ENCODE results near the gene ACOD1. TPM values are rescaled to one million over a fixed set of nuclear protein-coding genes. Genes with fewer than 3 reads are reported as not detected.
"Not testable (repeated sequence)": the region's sequence is repeated elsewhere in the genome, so short reads cannot be mapped to it uniquely, and the experiment has no call there.

Gene ACOD1
- total RNA-seq: not detected
- long read RNA-seq, donor 1: 0 reads
- long read RNA-seq, donor 2: 0 reads

DNA sequence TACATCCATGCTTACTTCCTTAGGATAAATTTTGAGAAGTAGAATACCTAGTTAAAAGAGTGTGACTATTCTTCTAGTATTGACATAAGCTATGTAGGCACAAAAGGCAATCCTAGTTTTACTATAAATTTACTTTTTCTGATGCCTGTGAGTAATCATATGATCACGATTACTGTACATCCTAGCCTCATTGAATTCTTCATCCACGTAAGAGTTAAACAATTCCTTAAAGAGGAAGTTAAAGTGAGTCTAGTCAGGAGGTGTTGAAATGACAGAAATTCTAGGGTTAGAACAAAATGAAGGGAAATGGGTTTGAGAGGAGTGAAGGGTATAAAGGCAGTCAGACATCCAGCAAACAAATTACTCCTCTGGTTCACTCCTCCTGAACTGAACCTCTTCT lies at the start of gene ACOD1:
Gene ACOD1, plus strand, starts transcription at position 363 of the 400 bp plus-strand sequence. CDS start 48 bp downstream, outside the sequence.
- no peaks in the 10 kb centered on the region for H3K9me3 ChIP-seq
- no peak within 1 kb of the TSS for H3K4me3 ChIP-seq
- TF ChIP-seq, protein P1, sequence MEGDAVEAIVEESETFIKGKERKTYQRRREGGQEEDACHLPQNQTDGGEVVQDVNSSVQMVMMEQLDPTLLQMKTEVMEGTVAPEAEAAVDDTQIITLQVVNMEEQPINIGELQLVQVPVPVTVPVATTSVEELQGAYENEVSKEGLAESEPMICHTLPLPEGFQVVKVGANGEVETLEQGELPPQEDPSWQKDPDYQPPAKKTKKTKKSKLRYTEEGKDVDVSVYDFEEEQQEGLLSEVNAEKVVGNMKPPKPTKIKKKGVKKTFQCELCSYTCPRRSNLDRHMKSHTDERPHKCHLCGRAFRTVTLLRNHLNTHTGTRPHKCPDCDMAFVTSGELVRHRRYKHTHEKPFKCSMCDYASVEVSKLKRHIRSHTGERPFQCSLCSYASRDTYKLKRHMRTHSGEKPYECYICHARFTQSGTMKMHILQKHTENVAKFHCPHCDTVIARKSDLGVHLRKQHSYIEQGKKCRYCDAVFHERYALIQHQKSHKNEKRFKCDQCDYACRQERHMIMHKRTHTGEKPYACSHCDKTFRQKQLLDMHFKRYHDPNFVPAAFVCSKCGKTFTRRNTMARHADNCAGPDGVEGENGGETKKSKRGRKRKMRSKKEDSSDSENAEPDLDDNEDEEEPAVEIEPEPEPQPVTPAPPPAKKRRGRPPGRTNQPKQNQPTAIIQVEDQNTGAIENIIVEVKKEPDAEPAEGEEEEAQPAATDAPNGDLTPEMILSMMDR (IDR thresholded peaks at IDR 0.05): no peak
- no peaks in the 10 kb centered on the region for H3K4me1 ChIP-seq (ENCODE audit: low read depth)
- intact Hi-C loops (cut with DNase I, micrococcal nuclease): no loop called here
- ATAC-seq (no peak), DNase-seq (no peak)
- H3K36me3 ChIP-seq (ENCODE audit: low read depth): no peaks in the 10 kb centered on the region

DNA sequence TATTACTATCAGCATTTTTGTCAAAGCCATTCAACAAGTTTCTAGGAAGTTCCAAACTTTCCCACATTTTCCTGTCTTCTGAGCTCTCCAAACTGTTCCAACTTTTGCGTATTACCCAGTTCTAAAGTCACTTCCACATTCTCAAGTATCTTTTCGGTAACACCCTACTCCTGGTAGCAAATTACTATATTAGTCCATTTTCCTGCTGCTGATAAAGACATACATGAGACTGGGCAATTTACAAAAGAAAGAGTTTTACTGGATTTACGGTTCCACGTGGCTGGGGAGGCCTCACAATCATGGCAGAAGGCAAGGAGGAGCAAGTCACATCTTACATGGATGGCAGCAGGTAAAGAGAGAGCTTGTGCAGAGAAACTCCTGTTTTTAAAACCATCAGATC lies 49.2 kb upstream of the ACOD1 start:
- DNase-seq; H3K9me3 ChIP-seq; H3K4me1 ChIP-seq (ENCODE audit: low read depth); intact Hi-C loops (cut with DNase I, micrococcal nuclease); H3K4me3 ChIP-seq; H3K36me3 ChIP-seq (ENCODE audit: low read depth); ATAC-seq: not testable (repeated sequence)

DNA sequence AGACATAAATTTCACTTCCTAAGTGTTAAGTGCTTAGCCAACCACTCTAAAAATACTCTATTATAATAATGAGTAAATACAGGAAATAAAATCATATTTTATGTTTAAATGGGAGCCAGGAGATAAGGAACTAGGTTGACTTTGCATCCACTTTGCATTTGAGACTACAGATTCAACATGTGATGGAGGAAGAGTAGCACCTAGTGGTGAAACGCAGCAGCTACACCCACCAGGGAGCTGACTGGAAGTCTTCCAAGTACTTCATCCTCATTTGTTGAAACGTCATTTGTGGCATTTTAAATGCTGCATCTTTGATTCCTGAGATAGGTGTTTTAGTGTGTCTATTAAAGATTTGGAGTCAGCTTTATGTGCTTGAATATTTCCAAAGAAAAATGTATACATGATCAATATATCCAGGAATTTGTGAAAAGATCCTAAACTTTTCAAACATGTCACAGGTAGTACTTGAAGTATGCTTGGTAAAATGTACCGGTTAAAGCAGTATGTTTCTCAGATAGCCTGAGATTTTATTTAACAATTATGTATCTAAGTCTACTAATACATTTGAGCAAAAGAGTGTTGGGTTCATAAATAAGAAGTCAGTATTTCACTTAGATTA lies 44.7 kb upstream of the ACOD1 start:
- Histone ChIP-seq H3K4me3 (no peak overlapping the region), H3K4me1 (ENCODE audit: low read depth) (no peaks in the 10 kb centered on the region), H3K9me3 (peaks cover 6% of the 10 kb centered on the region), H3K36me3 (ENCODE audit: low read depth) (no peaks in the 10 kb centered on the region)
- DNase-seq (peak in 2 of 3 donors; percentile 63 to 81), ATAC-seq (peak; percentile 93)
- TF ChIP-seq, protein P1 (IDR thresholded peaks at IDR 0.05): peak; percentile 90
- intact Hi-C loops (cut with DNase I, micrococcal nuclease): loop anchor here (5.0 to 10.0 kb wide), 3 partner anchors 239 to 1026 kb away; no protein-coding TSS in a partner anchor

DNA sequence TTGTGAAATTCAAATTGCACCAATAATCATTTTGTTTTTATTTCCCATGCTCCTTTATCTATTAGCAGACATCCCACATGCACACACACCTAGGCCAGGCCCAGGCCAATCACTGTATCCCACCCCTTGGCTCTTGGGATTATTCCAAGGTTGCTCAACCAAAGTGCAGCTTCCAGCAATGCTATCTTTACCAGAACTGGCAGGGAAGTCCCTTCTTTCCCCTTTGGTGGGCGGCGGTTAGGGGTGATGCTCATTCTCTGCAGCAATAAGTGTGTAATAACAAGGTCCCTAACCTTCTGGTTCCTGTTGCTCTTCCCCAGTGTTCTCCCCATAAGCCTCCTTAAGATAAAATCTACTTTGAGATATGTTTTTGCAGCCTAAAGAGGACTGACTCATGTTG lies 43.8 kb upstream of the ACOD1 start:
- TF ChIP-seq, protein P1 (IDR thresholded peaks at IDR 0.05): no peak
- ATAC-seq (no peak), DNase-seq (no peak)
- Histone ChIP-seq H3K9me3 (no peaks in the 10 kb centered on the region), H3K4me1 (ENCODE audit: low read depth) (no peaks in the 10 kb centered on the region), H3K4me3 (no peak overlapping the region), H3K36me3 (ENCODE audit: low read depth) (no peaks in the 10 kb centered on the region)
- intact Hi-C loops (cut with DNase I, micrococcal nuclease): loop anchor here (5.0 to 10.0 kb wide), 3 partner anchors 240 to 1027 kb away; no protein-coding TSS in a partner anchor

DNA sequence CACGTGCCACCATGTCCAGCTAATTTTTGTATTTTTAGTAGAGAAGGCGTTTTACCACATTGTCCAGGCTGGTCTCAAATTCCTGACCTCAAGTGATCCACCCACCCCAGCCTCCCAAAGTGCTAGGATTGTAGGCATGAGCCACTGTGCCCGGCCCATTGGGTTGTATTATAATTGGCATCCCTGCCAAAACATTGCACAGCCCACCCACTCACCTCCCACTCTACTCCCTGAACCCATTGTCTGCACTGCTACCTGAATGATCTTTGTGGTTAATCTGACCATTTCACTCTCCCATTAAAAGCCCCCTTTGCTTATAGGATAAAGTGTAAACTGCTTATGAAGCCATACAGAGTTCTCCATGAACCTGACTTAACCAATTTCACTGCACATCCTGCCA lies 35.8 kb upstream of the ACOD1 start:
- TF ChIP-seq, protein P1 (IDR thresholded peaks at IDR 0.05): no peak
- H3K36me3 ChIP-seq (ENCODE audit: low read depth): no peaks in the 10 kb centered on the region
- DNase-seq (no peak), ATAC-seq (no peak)
- intact Hi-C loops (cut with DNase I, micrococcal nuclease): no loop called here
- no peaks in the 10 kb centered on the region for H3K4me1 ChIP-seq (ENCODE audit: low read depth)
- no peak overlapping the region for H3K4me3 ChIP-seq
- H3K9me3 ChIP-seq: no peaks in the 10 kb centered on the region

DNA sequence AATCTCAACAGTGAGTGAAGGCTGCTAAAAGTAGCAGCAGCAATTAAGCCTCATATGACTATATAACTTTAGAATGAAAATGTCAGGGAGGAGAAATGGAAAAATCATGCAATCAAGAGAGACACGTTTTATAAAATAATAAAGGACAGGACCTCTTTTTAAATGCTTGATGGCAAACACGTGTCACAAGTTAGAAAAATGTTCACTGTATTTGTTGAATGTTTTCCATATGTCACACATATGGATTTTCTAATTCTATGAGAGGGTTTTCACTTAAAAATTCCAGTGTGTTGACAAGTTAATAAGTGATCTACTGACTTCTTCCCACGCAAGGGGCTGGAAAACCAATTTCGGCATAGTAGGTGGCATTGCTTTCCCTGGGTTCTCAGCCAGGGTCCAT lies 34.4 kb upstream of the ACOD1 start:
- intact Hi-C loops (cut with DNase I, micrococcal nuclease): no loop called here
- ATAC-seq (no peak), DNase-seq (no peak)
- no peaks in the 10 kb centered on the region for H3K4me1 ChIP-seq (ENCODE audit: low read depth)
- H3K36me3 ChIP-seq (ENCODE audit: low read depth): no peaks in the 10 kb centered on the region
- no peak overlapping the region for H3K4me3 ChIP-seq
- TF ChIP-seq, protein P1 (IDR thresholded peaks at IDR 0.05): no peak
- no peaks in the 10 kb centered on the region for H3K9me3 ChIP-seq
